ENCODE measurements around the gene DDIAS. TPM values are rescaled to one million over a fixed set of nuclear protein-coding genes. Genes with fewer than 3 reads are reported as not detected.
A peak's percentile ranks its signal among the peaks of the same experiment; 100 is the strongest.

Gene DDIAS
- total and polyA plus RNA-seq, 4 donors, result 0.71 to 2.8 (median 1.4) TPM

DNA sequence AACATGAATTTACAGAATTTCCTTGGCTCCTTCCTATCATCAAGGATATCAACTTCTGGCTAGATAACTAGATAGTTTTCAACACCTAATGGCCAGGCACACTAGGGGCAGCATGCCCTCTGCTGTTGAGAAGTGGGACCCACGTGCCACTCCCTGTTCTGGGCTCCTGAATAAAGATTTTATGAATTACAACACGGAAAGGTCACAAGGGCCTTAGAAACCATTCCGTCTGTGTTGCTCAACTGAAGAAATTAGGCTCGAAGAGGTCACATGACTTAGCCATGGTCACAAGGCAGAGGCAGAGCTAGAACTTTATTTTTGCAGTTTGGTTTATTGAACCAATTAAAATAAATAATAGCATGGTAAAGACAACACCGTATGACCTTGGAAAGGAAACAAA is 37.3 kb upstream of the DDIAS start:
- WGBS, 2 donors, result 21 to 23% methylated on average over 5 of the region's 5 CpGs
- no peaks in the 10 kb centered on the region for H3K27me3 ChIP-seq (ENCODE audit: control insufficient read depth in 3 of 3, insufficient read depth in 3 of 3, low read length in 2 of 3)
- no peaks in the 10 kb centered on the region for H3K9me3 ChIP-seq (ENCODE audit: control insufficient read depth in 4 of 4, insufficient read depth in 3 of 4, low read length in 3 of 4)
- peak; percentile 73 for ATAC-seq (ENCODE audit: insufficient read depth, low FRiP score)
- H3K36me3 ChIP-seq (ENCODE audit: control insufficient read depth in 4 of 4, insufficient read depth in 4 of 4, low read length in 4 of 4), result no peaks in the 10 kb centered on the region
- peaks cover 0 to 6% (median 1%) of the 10 kb centered on the region in 5 donors for H3K4me1 ChIP-seq (ENCODE audit: control insufficient read depth in 5 of 5, insufficient read depth in 5 of 5, low read length in 5 of 5)
- no peak overlapping the region for H3K27ac ChIP-seq (ENCODE audit: low read depth in 1 of 2, low read length in 1 of 2)
- TF ChIP-seq, protein P1, sequence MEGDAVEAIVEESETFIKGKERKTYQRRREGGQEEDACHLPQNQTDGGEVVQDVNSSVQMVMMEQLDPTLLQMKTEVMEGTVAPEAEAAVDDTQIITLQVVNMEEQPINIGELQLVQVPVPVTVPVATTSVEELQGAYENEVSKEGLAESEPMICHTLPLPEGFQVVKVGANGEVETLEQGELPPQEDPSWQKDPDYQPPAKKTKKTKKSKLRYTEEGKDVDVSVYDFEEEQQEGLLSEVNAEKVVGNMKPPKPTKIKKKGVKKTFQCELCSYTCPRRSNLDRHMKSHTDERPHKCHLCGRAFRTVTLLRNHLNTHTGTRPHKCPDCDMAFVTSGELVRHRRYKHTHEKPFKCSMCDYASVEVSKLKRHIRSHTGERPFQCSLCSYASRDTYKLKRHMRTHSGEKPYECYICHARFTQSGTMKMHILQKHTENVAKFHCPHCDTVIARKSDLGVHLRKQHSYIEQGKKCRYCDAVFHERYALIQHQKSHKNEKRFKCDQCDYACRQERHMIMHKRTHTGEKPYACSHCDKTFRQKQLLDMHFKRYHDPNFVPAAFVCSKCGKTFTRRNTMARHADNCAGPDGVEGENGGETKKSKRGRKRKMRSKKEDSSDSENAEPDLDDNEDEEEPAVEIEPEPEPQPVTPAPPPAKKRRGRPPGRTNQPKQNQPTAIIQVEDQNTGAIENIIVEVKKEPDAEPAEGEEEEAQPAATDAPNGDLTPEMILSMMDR (IDR thresholded peaks at IDR 0.05; ENCODE audit: control extremely low read depth, extremely low read depth), result no peak
- peak; percentile 27 to 58 (median 48) for DNase-seq
- H3K9ac ChIP-seq (ENCODE audit: insufficient read depth in 1 of 2, low read length in 2 of 2), result no peak overlapping the region
- H3K4me3 ChIP-seq, result no peak overlapping the region

DNA sequence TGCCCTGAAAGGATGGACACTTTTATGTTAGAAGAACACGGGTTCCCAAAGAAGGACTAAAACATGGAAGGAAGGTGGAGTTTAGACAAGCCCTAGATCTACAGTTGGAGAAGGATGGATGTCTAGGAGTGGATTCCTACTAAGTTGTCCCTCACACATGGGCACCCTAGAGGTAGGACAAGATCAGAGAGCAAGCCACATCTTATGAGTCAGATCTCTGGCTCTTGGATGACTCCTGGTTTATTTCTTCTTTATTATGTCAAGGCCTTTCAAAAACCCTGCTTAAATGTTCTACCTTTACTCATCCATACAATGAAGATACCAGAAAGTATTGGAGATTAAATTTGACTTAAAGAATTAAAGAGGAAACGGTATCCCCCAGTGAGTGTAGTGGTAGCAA is 35.7 kb upstream of the DDIAS start:
- Histone ChIP-seq H3K4me3 (no peak overlapping the region), H3K9ac (ENCODE audit: insufficient read depth in 1 of 2, low read length in 2 of 2) (no peak overlapping the region), H3K36me3 (ENCODE audit: control insufficient read depth in 4 of 4, insufficient read depth in 4 of 4, low read length in 4 of 4) (no peaks in the 10 kb centered on the region), H3K27ac (ENCODE audit: low read depth in 1 of 2, low read length in 1 of 2) (no peak overlapping the region), H3K4me1 (ENCODE audit: control insufficient read depth in 5 of 5, insufficient read depth in 5 of 5, low read length in 5 of 5) (peaks cover 0 to 6% (median 3%) of the 10 kb centered on the region in 5 donors), H3K9me3 (ENCODE audit: control insufficient read depth in 4 of 4, insufficient read depth in 3 of 4, low read length in 3 of 4) (no peaks in the 10 kb centered on the region), H3K27me3 (ENCODE audit: control insufficient read depth in 3 of 3, insufficient read depth in 3 of 3, low read length in 2 of 3) (no peaks in the 10 kb centered on the region)
- DNase-seq, result no peak
- TF ChIP-seq, protein P1 (IDR thresholded peaks at IDR 0.05; ENCODE audit: control extremely low read depth, extremely low read depth), result no peak
- WGBS, 2 donors, result 84 to 92% methylated on average over 2 of the region's 2 CpGs
- ATAC-seq (ENCODE audit: insufficient read depth, low FRiP score), result no peak

DNA sequence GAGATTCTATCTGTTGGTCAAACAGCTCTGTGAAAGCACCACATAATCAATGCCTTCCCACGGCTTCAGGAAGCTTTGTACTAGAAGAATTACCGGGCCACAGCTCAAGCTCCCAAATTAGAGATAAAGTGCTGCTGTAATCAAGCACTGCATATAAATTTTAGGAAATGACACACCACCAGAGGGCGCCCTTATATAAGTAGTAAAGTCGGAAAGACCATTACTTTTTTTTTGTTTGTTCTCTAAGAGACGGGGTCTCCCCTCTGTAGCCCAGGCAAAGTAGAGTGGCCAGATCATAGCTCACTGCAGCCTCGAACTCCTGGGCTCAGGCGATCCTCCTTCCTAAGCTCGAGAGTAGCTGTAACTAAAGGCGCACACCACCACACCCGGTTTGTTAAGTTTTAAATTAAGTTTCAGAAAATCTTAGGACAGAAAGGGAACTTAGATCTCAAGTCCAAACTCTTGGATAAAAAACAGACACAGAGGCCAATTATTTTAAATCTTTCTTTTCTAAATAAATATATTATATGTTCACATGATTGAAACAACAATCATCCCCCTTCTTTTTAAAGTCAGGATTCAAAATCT is 33.9 kb upstream of the DDIAS start:
- ATAC-seq (ENCODE audit: insufficient read depth, low FRiP score) (peak; percentile 41), DNase-seq (peak; percentile 74 to 89 (median 87))
- Histone ChIP-seq H3K4me3 (no peak overlapping the region), H3K9me3 (ENCODE audit: control insufficient read depth in 4 of 4, insufficient read depth in 3 of 4, low read length in 3 of 4) (no peaks in the 10 kb centered on the region), H3K9ac (ENCODE audit: insufficient read depth in 1 of 2, low read length in 2 of 2) (no peak overlapping the region), H3K36me3 (ENCODE audit: control insufficient read depth in 4 of 4, insufficient read depth in 4 of 4, low read length in 4 of 4) (no peaks in the 10 kb centered on the region), H3K4me1 (ENCODE audit: control insufficient read depth in 5 of 5, insufficient read depth in 5 of 5, low read length in 5 of 5) (peaks cover 0 to 6% (median 3%) of the 10 kb centered on the region in 5 donors), H3K27me3 (ENCODE audit: control insufficient read depth in 3 of 3, insufficient read depth in 3 of 3, low read length in 2 of 3) (no peaks in the 10 kb centered on the region), H3K27ac (ENCODE audit: low read depth in 1 of 2, low read length in 1 of 2) (no peak overlapping the region)
- 14 to 15% methylated on average over 10 of the region's 10 CpGs for WGBS, 2 donors
- TF ChIP-seq, protein P1 (IDR thresholded peaks at IDR 0.05; ENCODE audit: control extremely low read depth, extremely low read depth), result peak; percentile 56

DNA sequence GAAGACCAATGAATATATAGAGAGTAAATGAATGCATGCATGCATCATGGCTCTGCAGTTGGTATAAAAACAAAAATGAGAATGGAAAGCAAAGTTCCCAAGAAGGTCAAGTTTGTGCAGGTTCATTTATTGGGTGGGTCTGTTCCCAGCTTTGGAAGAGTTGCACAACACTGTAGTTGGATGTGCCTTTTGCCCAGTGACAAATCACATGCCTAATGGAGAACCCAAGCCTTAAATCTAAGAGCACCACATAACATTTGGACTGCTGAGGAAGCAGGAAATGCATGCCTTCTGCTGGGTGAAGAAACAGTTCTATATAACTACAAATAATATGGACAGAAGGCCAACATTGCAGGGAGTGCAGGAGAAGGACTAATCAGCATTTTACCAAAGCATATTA is 31.9 kb upstream of the DDIAS start:
- Histone ChIP-seq H3K4me3 (no peak overlapping the region), H3K9ac (ENCODE audit: insufficient read depth in 1 of 2, low read length in 2 of 2) (no peak overlapping the region), H3K4me1 (ENCODE audit: control insufficient read depth in 5 of 5, insufficient read depth in 5 of 5, low read length in 5 of 5) (peaks cover 0 to 3% (median 0%) of the 10 kb centered on the region in 5 donors), H3K9me3 (ENCODE audit: control insufficient read depth in 4 of 4, insufficient read depth in 3 of 4, low read length in 3 of 4) (no peaks in the 10 kb centered on the region), H3K27me3 (ENCODE audit: control insufficient read depth in 3 of 3, insufficient read depth in 3 of 3, low read length in 2 of 3) (no peaks in the 10 kb centered on the region), H3K27ac (ENCODE audit: low read depth in 1 of 2, low read length in 1 of 2) (no peak overlapping the region), H3K36me3 (ENCODE audit: control insufficient read depth in 4 of 4, insufficient read depth in 4 of 4, low read length in 4 of 4) (no peaks in the 10 kb centered on the region)
- ATAC-seq (ENCODE audit: insufficient read depth, low FRiP score) (peak; percentile 16), DNase-seq (no peak)
- TF ChIP-seq, protein P1 (IDR thresholded peaks at IDR 0.05; ENCODE audit: control extremely low read depth, extremely low read depth), result no peak

Measured in lung (tissue), 12 donors.